Neutrophil (primary cell): Measurements from ENCODE around the gene PTPRN2.

Experiments
- H3K27ac ChIP-seq: fragments of 200-600 bp; sonication (generic); 2 replicates; pipeline ENCODE4 v1.5.1; 2016; ENCODE audit warnings: mild to moderate bottlenecking, moderate library complexity
- H3K27me3 ChIP-seq: fragments of 200-600 bp; sonication (generic); 2 replicates; pipeline ENCODE4 v1.6.0; 2016; ENCODE audit warnings: mild to moderate bottlenecking
- H3K36me3 ChIP-seq: fragments of 200-600 bp; sonication (generic); 2 replicates; pipeline ENCODE4 v1.5.1; 2017
- H3K4me1 ChIP-seq, 2 experiments: fragments of 200-600 bp in 1 of 2; sonication (generic) in 1 of 2; 1 replicate in 1 of 2; 2 replicates in 1 of 2; pipeline versions ENCODE4 v1.5.1 to v1.6.1; 2013 to 2016; ENCODE audit warnings: low read depth in 1 of 2, low read length in 1 of 2, mild to moderate bottlenecking in 1 of 2, moderate library complexity in 1 of 2; ENCODE audit not compliant: control insufficient read depth in 1 of 2, insufficient read depth in 1 of 2
- H3K4me3 ChIP-seq, 2 experiments: fragments of 200-600 bp in 1 of 2; sonication (generic) in 1 of 2; 1 replicate in 1 of 2; 2 replicates in 1 of 2; pipeline ENCODE4 v1.5.1; 2013 to 2016; ENCODE audit warnings: low read depth in 1 of 2, low read length in 1 of 2, mild to moderate bottlenecking in 1 of 2, moderate library complexity in 1 of 2
- H3K9me3 ChIP-seq: fragments of 200-600 bp; sonication (generic); 2 replicates; pipeline ENCODE4 v1.5.1; 2016
- CTCF ChIP-seq: fragments of 200-600 bp; sonication (generic); IDR thresholded peaks from 2 replicates; pipeline ENCODE4 v1.5.1; 2016; ENCODE audit warnings: antibody characterized with exemption

The PTPRN2 gene

GRCh38 chr7:157543276-157543675, 1044.3 kb downstream of the PTPRN2 start:
- no peaks in the 10 kb centered on the region for H3K4me1 ChIP-seq
- H3K9me3 ChIP-seq = no peaks in the 10 kb centered on the region
- TF ChIP-seq CTCF = no peak
- H3K4me3 ChIP-seq = no peak overlapping the region
- H3K27ac ChIP-seq = no peak overlapping the region
- no peaks in the 10 kb centered on the region for H3K27me3 ChIP-seq
- peaks cover 5% of the 10 kb centered on the region for H3K36me3 ChIP-seq

GRCh38 chr7:157542068-157543021, 1045.3 kb downstream of the PTPRN2 start:
- Histone ChIP-seq H3K4me1 (no peaks in the 10 kb centered on the region), H3K4me3 (no peak overlapping the region), H3K27ac (no peak overlapping the region), H3K36me3 (peaks cover 5% of the 10 kb centered on the region), H3K27me3 (peaks cover 3% of the 10 kb centered on the region), H3K9me3 (no peaks in the 10 kb centered on the region)
- TF ChIP-seq CTCF = no peak

GRCh38 chr7:157541295-157542067, 1046.1 kb downstream of the PTPRN2 start:
- Histone ChIP-seq H3K36me3 (no peaks in the 10 kb centered on the region), H3K4me3 (no peak overlapping the region), H3K27ac (no peak overlapping the region), H3K4me1 (no peaks in the 10 kb centered on the region), H3K9me3 (no peaks in the 10 kb centered on the region), H3K27me3 (peaks cover 3% of the 10 kb centered on the region)
- no peak for TF ChIP-seq CTCF

- H3K9me3 ChIP-seq = no peaks in the 10 kb centered on the region
- H3K27ac ChIP-seq = no peak overlapping the region
- no peak for TF ChIP-seq CTCF
- no peaks in the 10 kb centered on the region for H3K4me1 ChIP-seq
- no peak overlapping the region for H3K4me3 ChIP-seq
- no peaks in the 10 kb centered on the region for H3K36me3 ChIP-seq
- H3K27me3 ChIP-seq = peaks cover 3% of the 10 kb centered on the region
These were observed 1046.9 kb downstream of the PTPRN2 start for GRCh38 chr7:157540606-157541294.

- peaks cover 5% of the 10 kb centered on the region for H3K27me3 ChIP-seq
- no peaks in the 10 kb centered on the region for H3K9me3 ChIP-seq
- no peaks in the 10 kb centered on the region for H3K36me3 ChIP-seq
- no peak for TF ChIP-seq CTCF
- H3K4me1 ChIP-seq = no peaks in the 10 kb centered on the region
- H3K4me3 ChIP-seq = no peak overlapping the region
- no peak overlapping the region for H3K27ac ChIP-seq
These were observed 1047.6 kb downstream of the PTPRN2 start for GRCh38 chr7:157540020-157540419.
